Neural crest cell (in vitro differentiated cells): ENCODE measurements around the gene CASTOR1. TPM values are rescaled to one million over a fixed set of nuclear protein-coding genes. Genes with fewer than 3 reads are reported as not detected.

Experiments
- DNase-seq: peaks from one replicate; pipeline ENCODE4 v3.0.0; 2021; ENCODE audit warnings: low read depth, mixed read lengths, low spot score
- H3K27ac Mint-ChIP-seq: one replicate; pipeline ENCODE4 v1.8.0; 2021; ENCODE audit warnings: mild to moderate bottlenecking, mixed read lengths; ENCODE audit not compliant: unreplicated experiment
- H3K27me3 Mint-ChIP-seq: 2 replicates; pipeline ENCODE4 v1.8.0; 2021; ENCODE audit warnings: low read depth, mild to moderate bottlenecking, mixed read lengths
- H3K36me3 Mint-ChIP-seq: 2 replicates; pipeline ENCODE4 v1.8.0; 2021; ENCODE audit warnings: low read depth, mild to moderate bottlenecking, mixed read lengths
- H3K4me1 Mint-ChIP-seq: 2 replicates; pipeline ENCODE4 v1.8.0; 2021; ENCODE audit warnings: mixed read lengths
- H3K4me3 Mint-ChIP-seq: one replicate; pipeline ENCODE4 v1.8.0; 2021; ENCODE audit warnings: mild to moderate bottlenecking, mixed read lengths
- H3K9me3 Mint-ChIP-seq: 2 replicates; pipeline ENCODE4 v1.8.0; 2021; ENCODE audit warnings: mixed read lengths
- total RNA-seq: library from RNA; stranded (reverse); gene quantifications from 2 replicates; pipeline ENCODE4 v1.2.1, GENCODE V29; 2021
- TF ChIP-seq, protein P1 (sequence below): fragments of 200-600 bp; sonication (generic); conservative IDR thresholded peaks from 2 replicates; pipeline ENCODE4 v1.5.0; 2021; ENCODE audit warnings: antibody characterized with exemption, mild to moderate bottlenecking

The CASTOR1 gene
- total RNA-seq, 1 donor from 2014 or later: 6.2 TPM

DNA sequence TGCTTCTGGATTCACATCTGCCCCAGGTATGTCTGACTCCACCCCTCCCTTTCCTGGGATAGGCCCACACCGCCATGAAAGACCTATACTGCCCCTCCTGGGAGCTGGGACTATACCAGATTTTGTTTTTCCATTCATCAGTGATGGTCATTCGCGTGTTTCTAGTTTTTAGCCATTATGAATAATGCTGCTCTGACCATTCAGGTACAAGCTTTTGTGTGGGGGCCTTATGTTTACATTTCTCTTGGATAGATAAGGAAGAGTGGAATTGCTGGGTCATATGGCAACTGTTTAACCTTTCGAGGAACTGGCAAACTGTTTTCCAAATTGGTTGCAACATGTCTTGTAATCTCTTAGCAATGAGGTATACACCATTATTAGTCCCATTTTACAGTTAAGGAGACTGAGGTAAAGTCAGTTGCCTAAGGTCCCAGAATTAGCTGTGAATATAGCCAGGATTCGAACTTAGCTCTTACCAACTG is 38.6 kb upstream of the CASTOR1 start:
- no peaks in the 10 kb centered on the region for H3K9me3 Mint-ChIP-seq
- no peak for DNase-seq
- TF ChIP-seq, protein P1, sequence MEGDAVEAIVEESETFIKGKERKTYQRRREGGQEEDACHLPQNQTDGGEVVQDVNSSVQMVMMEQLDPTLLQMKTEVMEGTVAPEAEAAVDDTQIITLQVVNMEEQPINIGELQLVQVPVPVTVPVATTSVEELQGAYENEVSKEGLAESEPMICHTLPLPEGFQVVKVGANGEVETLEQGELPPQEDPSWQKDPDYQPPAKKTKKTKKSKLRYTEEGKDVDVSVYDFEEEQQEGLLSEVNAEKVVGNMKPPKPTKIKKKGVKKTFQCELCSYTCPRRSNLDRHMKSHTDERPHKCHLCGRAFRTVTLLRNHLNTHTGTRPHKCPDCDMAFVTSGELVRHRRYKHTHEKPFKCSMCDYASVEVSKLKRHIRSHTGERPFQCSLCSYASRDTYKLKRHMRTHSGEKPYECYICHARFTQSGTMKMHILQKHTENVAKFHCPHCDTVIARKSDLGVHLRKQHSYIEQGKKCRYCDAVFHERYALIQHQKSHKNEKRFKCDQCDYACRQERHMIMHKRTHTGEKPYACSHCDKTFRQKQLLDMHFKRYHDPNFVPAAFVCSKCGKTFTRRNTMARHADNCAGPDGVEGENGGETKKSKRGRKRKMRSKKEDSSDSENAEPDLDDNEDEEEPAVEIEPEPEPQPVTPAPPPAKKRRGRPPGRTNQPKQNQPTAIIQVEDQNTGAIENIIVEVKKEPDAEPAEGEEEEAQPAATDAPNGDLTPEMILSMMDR: peak; percentile 49
- H3K4me1 Mint-ChIP-seq: peaks cover 32% of the 10 kb centered on the region
- H3K4me3 Mint-ChIP-seq: peak overlapping the region; percentile 87
- H3K36me3 Mint-ChIP-seq: peaks cover 6% of the 10 kb centered on the region
- no peak overlapping the region for H3K27ac Mint-ChIP-seq
- no peaks in the 10 kb centered on the region for H3K27me3 Mint-ChIP-seq

DNA sequence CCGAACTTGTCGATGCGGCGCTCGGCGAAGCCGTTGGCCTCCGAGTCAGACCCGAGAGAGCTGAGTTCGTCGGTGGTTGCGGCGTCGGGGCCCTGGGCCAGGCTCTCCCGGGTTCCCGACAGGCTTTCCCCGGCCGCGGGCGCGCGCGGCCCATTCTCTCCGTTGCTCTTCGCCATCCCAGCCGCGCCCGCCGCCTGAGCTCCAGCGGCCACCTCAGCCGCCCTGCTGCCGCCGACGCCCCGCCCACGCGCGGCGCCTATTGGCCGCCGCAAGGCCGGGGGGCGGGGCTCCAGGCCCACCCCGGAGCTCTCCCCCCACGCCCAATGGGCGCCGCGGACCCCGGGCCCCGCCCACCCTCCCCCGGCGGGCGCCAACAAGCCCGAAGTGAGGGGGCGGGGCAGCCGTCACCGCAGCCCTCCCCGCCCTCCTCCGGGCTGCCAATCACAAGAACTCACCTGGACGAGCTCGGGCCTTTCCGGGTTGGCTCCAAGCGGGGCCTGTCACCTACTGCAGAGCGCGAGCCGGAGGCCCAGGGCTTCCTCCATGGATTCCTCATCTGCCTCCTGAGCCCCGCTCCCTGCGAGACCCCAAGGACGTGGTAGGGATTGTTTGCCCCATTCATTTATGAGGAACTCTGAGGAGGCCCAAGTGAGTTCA is 37.5 kb upstream of the CASTOR1 start, which contains the start of gene TBC1D10A:
Gene TBC1D10A (minus strand): TSS at position 236 of the 657 bp plus-strand sequence. CDS start 60 bp downstream, at position 176.
- H3K4me1 Mint-ChIP-seq: peaks cover 23% of the 10 kb centered on the region
- peak; percentile 67 for DNase-seq
- H3K27me3 Mint-ChIP-seq: no peaks in the 10 kb centered on the region
- TF ChIP-seq, protein P1: no peak
- H3K36me3 Mint-ChIP-seq: peaks cover 4% of the 10 kb centered on the region
- H3K9me3 Mint-ChIP-seq: no peaks in the 10 kb centered on the region
- peak within 1 kb of the TSS; percentile 89 for H3K4me3 Mint-ChIP-seq
- H3K27ac Mint-ChIP-seq: no peak within 1 kb of the TSS

DNA sequence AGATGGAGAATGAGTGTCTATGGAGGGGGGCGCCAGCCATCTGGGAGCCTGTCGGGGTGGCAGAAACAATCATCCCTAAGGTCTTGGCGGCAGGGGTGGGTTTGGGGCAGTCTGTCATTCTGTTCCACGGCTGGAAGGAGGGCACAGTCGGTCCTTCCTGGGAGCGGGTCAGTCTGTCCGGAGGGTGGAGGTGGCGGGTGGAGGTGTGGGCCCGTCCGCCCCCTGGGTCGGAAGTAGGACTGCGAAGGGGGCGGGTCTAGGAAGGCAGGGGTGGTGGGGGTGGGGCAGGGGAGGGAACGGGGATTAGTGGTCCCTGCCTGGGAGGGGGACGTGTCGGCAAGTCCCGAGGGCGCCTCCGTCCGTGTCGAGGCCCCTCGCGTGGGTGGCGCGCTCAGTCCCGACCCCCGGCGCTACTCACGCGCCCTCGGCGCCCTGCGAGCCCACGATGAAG is 37.0 kb upstream of the CASTOR1 start:
- Mint-ChIP-seq H3K4me1 (peaks cover 23% of the 10 kb centered on the region), H3K4me3 (peak overlapping the region; percentile 89), H3K9me3 (no peaks in the 10 kb centered on the region), H3K27ac (no peak overlapping the region), H3K36me3 (peaks cover 4% of the 10 kb centered on the region), H3K27me3 (no peaks in the 10 kb centered on the region)
- no peak for DNase-seq
- TF ChIP-seq, protein P1: no peak

DNA sequence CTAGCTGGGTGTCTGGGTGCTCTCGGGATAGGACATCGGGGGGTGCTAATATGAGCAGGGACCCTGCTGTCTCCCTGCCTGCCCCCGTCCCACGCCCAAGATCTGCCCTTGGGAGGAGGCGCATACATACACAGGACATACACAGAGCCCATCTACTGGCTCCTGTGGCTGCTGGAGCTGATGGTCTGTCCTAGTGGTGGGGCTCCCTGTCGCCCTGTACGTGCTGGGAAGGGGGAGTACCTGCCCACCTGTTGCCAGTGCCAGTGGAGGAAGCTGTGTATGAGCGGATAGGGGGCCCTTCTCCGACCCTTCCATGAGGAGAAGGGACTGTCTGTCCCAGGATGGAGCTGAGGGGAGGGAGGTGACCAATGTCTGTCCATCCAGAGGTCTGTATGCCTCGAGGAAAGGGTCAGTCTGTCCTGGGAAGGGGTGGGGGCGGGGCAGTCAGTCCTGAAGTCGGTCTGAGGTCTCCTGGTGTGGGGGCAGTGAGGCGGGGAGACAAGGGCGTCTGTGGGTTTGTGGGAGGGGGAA is 36.5 kb upstream of the CASTOR1 start:
- H3K27ac Mint-ChIP-seq: no peak overlapping the region
- DNase-seq: no peak
- peaks cover 23% of the 10 kb centered on the region for H3K4me1 Mint-ChIP-seq
- TF ChIP-seq, protein P1: no peak
- peak overlapping the region; percentile 89 for H3K4me3 Mint-ChIP-seq
- peaks cover 4% of the 10 kb centered on the region for H3K36me3 Mint-ChIP-seq
- no peaks in the 10 kb centered on the region for H3K27me3 Mint-ChIP-seq
- H3K9me3 Mint-ChIP-seq: no peaks in the 10 kb centered on the region

DNA sequence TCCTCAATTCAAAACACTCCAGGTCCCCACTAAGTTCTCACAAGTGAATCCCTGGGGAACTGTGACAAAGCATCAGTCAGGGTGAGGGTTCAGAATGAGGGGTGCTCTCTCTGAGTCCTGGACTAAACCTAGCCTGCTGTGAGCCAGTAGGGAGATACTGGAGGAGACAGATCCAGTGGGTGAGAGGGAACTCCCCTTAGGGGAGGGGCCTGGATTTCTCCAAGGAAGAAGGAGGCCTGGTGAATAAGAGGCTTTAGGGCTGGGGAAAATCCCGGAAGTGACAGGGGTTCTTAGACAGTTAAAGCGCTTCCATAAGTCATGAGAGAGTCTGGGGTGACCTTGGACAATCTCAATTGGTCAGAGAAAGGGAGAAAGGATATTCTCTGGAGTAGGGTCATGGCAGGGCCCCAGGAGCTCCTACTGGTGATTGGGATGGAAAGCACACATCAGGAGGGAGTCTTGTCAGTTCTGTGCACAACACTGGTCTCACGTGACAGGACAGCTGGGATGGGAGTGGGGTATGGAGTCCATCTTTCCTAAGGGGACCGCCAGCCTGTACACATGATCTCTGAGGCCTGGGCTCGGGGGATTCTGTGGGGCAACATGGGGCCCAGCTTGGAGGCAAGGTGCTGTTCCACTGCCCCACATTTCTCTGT is 35.9 kb upstream of the CASTOR1 start:
- TF ChIP-seq, protein P1: no peak
- Mint-ChIP-seq H3K27ac (no peak overlapping the region), H3K27me3 (no peaks in the 10 kb centered on the region), H3K4me1 (peaks cover 23% of the 10 kb centered on the region), H3K9me3 (no peaks in the 10 kb centered on the region), H3K4me3 (peak overlapping the region; percentile 89), H3K36me3 (no peaks in the 10 kb centered on the region)
- DNase-seq: no peak
